Erythroblast (primary cell): ENCODE results near the gene CANT1.

Source experiments
- DNase-seq, 2 experiments: peaks; one replicate each; lab custom pipeline; 2025; lab: John Stamatoyannopoulos, UW
- GATA1 ChIP-seq: IDR thresholded peaks from 2 replicates; pipeline ENCODE4 v1.6.1; 2011; ENCODE audit warnings: low read depth, mild to moderate bottlenecking, control low read depth, low read length, moderate library complexity
- POLR2A ChIP-seq: IDR thresholded peaks from 2 replicates; pipeline ENCODE4 v1.6.1; 2011; ENCODE audit warnings: mild to moderate bottlenecking, low read length

CANT1 gene

GRCh38 chr17:79002291-79002690, 7.3 kb downstream of the CANT1 start:
- no peak for TF ChIP-seq POLR2A
- TF ChIP-seq GATA1, result no peak
- DNase-seq, result no peak

GRCh38 chr17:79001190-79002020, 8.2 kb downstream of the CANT1 start:
- TF ChIP-seq GATA1, result no peak
- no peak for TF ChIP-seq POLR2A
- DNase-seq, result no peak

- TF ChIP-seq POLR2A (no peak), GATA1 (no peak)
- no peak for DNase-seq
Observed at GRCh38 chr17:79000396-79001189, 9.0 kb downstream of the CANT1 start.

GRCh38 chr17:78999947-79000395, 9.6 kb downstream of the CANT1 start:
- TF ChIP-seq POLR2A (no peak), GATA1 (no peak)
- DNase-seq, result no peak

- TF ChIP-seq GATA1 (no peak), POLR2A (no peak)
- DNase-seq, result no peak
Observed at GRCh38 chr17:78999056-78999768, 10.4 kb downstream of the CANT1 start.

- DNase-seq, result no peak
- TF ChIP-seq GATA1 (no peak), POLR2A (no peak)
Observed at GRCh38 chr17:78998311-78999055, 11.1 kb downstream of the CANT1 start.

- TF ChIP-seq POLR2A (no peak), GATA1 (no peak)
- no peak for DNase-seq
Observed at GRCh38 chr17:78997881-78998280, 11.7 kb downstream of the CANT1 start.

- DNase-seq, result no peak
- TF ChIP-seq GATA1, result no peak
- no peak for TF ChIP-seq POLR2A
Observed at GRCh38 chr17:78997231-78997741, 12.3 kb downstream of the CANT1 start.

- DNase-seq, result no peak
Observed at GRCh38 chr17:78996781-78997201, 12.8 kb downstream of the CANT1 start.

GRCh38 chr17:78995761-78996451, 13.7 kb downstream of the CANT1 start:
- no peak for TF ChIP-seq GATA1
- TF ChIP-seq POLR2A, result no peak
- no peak for DNase-seq

More at GRCh38 chr17:78996781-78997201, 12.8 kb downstream of the CANT1 start:
- no peak for TF ChIP-seq GATA1
- TF ChIP-seq POLR2A, result no peak

GRCh38 chr17:78995022-78995760, 14.4 kb downstream of the CANT1 start:
- TF ChIP-seq GATA1 (no peak), POLR2A (no peak)
- no peak for DNase-seq

- no peak for DNase-seq
- TF ChIP-seq POLR2A (no peak), GATA1 (no peak)
Observed at GRCh38 chr17:78993981-78994671, 15.4 kb downstream of the CANT1 start.
